GM12874 (cell line): ENCODE measurements around the gene CTNNA1.
A peak's percentile ranks its signal among the peaks of the same experiment; 100 is the strongest.

Experiments used
- TF ChIP-seq, protein P1 (sequence below): IDR thresholded peaks from 2 replicates; pipeline ENCODE4 v1.5.1; 2011; ENCODE audit warnings: low read depth, mild to moderate bottlenecking, control low read depth, low read length, moderate library complexity; ENCODE audit not compliant: insufficient read depth

CTNNA1 gene

DNA sequence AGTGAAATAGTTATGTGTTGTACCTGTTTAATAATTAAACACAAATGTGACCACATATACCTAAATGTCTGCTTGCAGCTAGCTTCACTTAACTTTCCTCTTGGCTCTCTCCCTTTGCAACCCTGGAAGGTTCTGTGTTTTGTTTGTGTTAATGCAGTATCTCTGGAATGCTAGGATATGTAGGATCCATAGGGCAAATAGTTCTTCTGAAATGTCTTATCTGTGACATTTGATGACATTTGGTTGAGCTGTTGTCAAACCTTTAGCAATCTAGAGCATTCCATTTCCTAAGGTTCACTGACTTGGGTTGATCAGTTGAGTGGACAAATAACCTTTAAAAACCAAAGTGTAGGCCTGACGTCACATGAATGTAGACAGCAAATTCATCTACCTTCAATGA lies 21.8 kb downstream of the CTNNA1 start:
- TF ChIP-seq, protein P1, sequence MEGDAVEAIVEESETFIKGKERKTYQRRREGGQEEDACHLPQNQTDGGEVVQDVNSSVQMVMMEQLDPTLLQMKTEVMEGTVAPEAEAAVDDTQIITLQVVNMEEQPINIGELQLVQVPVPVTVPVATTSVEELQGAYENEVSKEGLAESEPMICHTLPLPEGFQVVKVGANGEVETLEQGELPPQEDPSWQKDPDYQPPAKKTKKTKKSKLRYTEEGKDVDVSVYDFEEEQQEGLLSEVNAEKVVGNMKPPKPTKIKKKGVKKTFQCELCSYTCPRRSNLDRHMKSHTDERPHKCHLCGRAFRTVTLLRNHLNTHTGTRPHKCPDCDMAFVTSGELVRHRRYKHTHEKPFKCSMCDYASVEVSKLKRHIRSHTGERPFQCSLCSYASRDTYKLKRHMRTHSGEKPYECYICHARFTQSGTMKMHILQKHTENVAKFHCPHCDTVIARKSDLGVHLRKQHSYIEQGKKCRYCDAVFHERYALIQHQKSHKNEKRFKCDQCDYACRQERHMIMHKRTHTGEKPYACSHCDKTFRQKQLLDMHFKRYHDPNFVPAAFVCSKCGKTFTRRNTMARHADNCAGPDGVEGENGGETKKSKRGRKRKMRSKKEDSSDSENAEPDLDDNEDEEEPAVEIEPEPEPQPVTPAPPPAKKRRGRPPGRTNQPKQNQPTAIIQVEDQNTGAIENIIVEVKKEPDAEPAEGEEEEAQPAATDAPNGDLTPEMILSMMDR = no peak

DNA sequence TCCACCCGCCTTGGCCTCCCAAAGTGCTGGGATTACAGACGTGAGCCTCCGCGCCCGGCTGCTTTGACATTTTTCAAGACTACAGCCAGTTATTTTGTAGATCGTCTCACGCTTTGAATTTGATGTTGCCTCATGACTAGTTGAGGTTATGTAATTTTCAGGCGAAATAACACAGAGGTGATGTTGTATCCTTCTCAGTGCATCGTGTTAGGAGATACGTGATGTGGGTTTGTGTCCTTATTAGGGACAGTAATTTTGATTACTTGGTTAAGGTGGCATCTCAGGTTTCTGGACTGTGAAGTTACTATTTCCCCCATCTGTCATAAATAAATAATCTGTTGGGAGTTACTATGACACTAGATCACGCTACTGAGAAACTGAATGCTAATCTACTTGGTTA lies 25.0 kb downstream of the CTNNA1 start:
- TF ChIP-seq, protein P1 = no peak

DNA sequence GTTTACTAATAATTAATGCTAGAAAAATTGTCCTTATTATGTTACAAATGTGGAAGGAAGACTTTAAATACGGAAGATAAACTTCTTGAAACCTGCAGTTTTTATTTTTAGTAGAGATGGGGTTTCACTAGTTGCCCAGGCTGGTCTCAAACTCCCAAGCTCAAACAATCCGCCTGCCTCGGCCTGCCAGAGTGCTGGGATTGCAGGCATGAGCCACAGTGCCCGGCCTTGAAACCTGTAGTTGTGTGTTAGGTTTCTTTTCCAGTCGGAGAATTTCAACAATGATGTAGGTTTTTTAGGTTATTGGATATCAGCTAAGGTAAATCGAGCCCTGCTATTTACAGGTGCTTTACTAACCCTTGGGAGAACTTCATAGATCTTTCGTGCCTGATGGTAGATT lies 30.8 kb downstream of the CTNNA1 start:
- TF ChIP-seq, protein P1 = no peak

GRCh38 chr5:138784590-138784989 lies 31.4 kb downstream of the CTNNA1 start:
- TF ChIP-seq, protein P1 = no peak

DNA sequence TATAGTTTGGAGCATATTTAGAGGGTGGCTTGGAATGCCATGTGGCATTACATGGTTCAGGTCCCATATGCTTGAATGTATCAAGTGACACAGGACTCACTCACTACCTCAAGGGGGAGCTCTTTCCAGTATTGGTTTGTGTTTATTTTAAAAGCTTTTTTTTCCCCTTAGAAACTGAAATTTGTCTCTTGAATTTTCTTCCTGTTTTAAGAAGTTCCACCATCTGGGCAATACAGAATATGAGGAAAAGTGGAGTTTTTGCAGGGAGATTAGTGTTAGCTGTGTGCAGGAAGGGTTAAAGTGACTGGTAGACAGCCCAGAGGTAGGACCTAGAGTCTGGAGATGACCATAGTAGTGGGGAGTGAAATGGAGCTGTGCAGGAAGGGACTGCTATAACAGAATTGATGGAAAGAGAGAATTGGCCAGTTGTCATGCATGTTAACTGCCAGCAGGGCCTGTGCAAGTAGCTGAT lies 36.6 kb downstream of the CTNNA1 start:
- TF ChIP-seq, protein P1 = peak; percentile 61

- TF ChIP-seq, protein P1 = no peak
Observed at GRCh38 chr5:138790684-138791083, 37.5 kb downstream of the CTNNA1 start.

DNA sequence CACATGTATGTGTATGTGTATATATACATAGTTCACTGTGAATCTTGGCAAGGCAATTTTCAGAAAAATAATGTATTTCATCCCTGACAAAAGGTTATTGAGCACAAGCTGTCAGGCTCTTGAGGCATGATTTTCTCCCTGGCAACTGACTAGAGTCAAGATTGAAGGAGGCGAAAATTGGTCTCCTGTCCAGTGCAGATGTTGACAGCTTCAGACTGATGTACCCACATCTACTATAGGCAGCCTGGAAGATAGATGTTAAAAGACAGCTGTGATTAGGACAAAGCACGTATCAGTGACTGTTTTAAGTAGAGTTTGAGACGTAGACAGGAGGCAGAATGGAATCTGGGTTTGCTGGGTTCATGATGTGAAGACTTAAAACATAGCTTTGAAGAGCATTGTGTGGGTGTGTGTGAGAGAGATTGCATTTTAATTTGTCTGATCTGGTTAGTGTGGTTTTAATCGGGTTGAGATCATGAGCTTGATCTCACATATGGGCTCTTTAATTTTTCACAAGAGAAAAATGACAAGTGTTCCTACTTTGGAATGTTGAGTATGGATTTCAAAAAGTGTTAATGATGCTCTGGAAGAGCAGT lies 39.1 kb downstream of the CTNNA1 start:
- TF ChIP-seq, protein P1 = no peak
